Heart left ventricle (tissue), 16 donors: Measurements from ENCODE around the gene GRK5. TPM values are rescaled to one million over a fixed set of nuclear protein-coding genes. Genes with fewer than 3 reads are reported as not detected.
"Not testable (repeated sequence)": the region's sequence is repeated elsewhere in the genome, so short reads cannot be mapped to it uniquely, and the experiment has no call there.

ENCODE experiments used
- ATAC-seq, 4 donors: fragments of 200-7000 bp; cut with Tn5 transposase; one replicate each; pipeline ENCODE4 v1.9.1; 2020 to 2022; ENCODE audit warnings: moderate library complexity in 4 of 4, mild to moderate bottlenecking in 3 of 4, moderate number of reproducible peaks in 1 of 4
- DNase-seq, 5 donors: peaks; one replicate each; pipeline ENCODE4 v3.0.0-alpha.2; 2020
- H3K27ac ChIP-seq, 12 donors: fragments of 200-600 bp; sonication (generic) in 4 of 12; one replicate each; pipeline versions ENCODE4 v1.5.0 to v1.8.0; 2016 to 2022; ENCODE audit warnings: mild to moderate bottlenecking in 2 of 12
- H3K27me3 ChIP-seq, 9 donors: fragments of 200-600 bp; sonication (generic) in 2 of 9; one replicate each; pipeline versions ENCODE4 v1.5.1 to v1.8.0; 2016 to 2022; ENCODE audit warnings: mild to moderate bottlenecking in 3 of 9
- H3K36me3 ChIP-seq, 9 donors: fragments of 200-600 bp; sonication (generic) in 2 of 9; one replicate each; pipeline versions ENCODE4 v1.5.0 to v1.8.0; 2018 to 2022; ENCODE audit warnings: mild to moderate bottlenecking in 2 of 9
- H3K4me1 ChIP-seq, 12 donors: fragments of 200-600 bp; sonication (generic) in 4 of 12; one replicate each; pipeline versions ENCODE4 v1.5.0 to v1.8.0; 2016 to 2022; ENCODE audit warnings: mild to moderate bottlenecking in 3 of 12
- H3K4me3 ChIP-seq, 12 donors: fragments of 200-600 bp; sonication (generic) in 4 of 12; one replicate each; pipeline versions ENCODE4 v1.5.0 to v1.8.0; 2017 to 2022; ENCODE audit warnings: mild to moderate bottlenecking in 9 of 12, moderate library complexity in 4 of 12
- H3K9me3 ChIP-seq, 12 donors: fragments of 200-600 bp; sonication (generic) in 4 of 12; one replicate each; pipeline versions ENCODE4 v1.5.0 to v1.8.0; 2016 to 2022; ENCODE audit warnings: mild to moderate bottlenecking in 1 of 12
- CTCF ChIP-seq, 12 donors: fragments of 200-600 bp; sonication (generic) in 4 of 12; IDR thresholded peaks; one replicate each; pipeline versions ENCODE4 v1.5.0 to v1.8.0; 2018 to 2022; ENCODE audit warnings: antibody characterized with exemption in 12 of 12, mild to moderate bottlenecking in 5 of 12
- POLR2A ChIP-seq, 2 donors: fragments of 450-650 bp; IDR thresholded peaks; one replicate each; pipeline ENCODE4 v1.6.1; 2017; ENCODE audit warnings: antibody characterized with exemption in 2 of 2, mild to moderate bottlenecking in 2 of 2, moderate library complexity in 2 of 2
- WGBS, 4 donors: extraction: QIAGEN DNeasy Blood & Tissue Kit in 2 of 4; methylation state at CpG; one replicate each; pipeline versions ENCODE4 v1.1.5 to v1.1.7; 2013 to 2018; 5-methylcytosine and 5-hydroxymethylcytosine counted together
- intact Hi-C, 10 donors: fragments of 100-400 bp; cut with DNase I; formaldehyde crosslinking; loops; one replicate each; pipeline versions ENCODE4 v1.11.1 to v1.14.2; 2022
- polyA plus RNA-seq, 2 donors: library from polyadenylated mRNA; stranded (reverse); fragments of 200-250 nt; gene quantifications; one replicate each; pipeline ENCODE4 v1.2.3, GENCODE V29; 2013
- total RNA-seq, 9 donors: library from RNA; depleted of rRNA in 2 of 9; stranded (reverse); fragments of >200 nt in 2 of 9; fragmentation: NEBNext Ultra II Directional in 3 of 9; extraction: Animal tissue kit (Norgen Biotek cat#: 25700) in 3 of 9; gene quantifications; one replicate each; pipeline versions ENCODE4 v1.1.0 to v1.2.4, GENCODE V29; 2016 to 2023
- donor health status: ischemic (EF 13 %, LVEDD 7.1; RV severe dilation, severe dysfunction).
- donor health status: healthy with polysubstance abuse.
- donor health status: DM: no; HTN: yes; CAD: no.
- donor health status: DM: no; HTN: no; CAD: no.
- donor health status: ischemic (EF 25% LVEDD 6.9; RV normal size, moderate dysfunction).
- donor health status: ischemic (EF 25% LVEDD 5.7; RV mildly dilated, moderate dysfunction).
- donor health status: healthy.
- donor health status: DM: yes; HTN: yes; CAD: no.
- donor health status: ischemic (EF 35%, LVEDD 5.7; RV mildly dilated, moderate dysfunction).
- donor health status: nonischemic (EF 11% LVEDD 7.7; RV severe dilation, severe dysfunction).
- donor health status: DM: yes; HTN: yes; CAD: no.
- donor health status: PGD.
- donor health status: ischemic (EF 29% LVEDD 5.4; RV normal size, mild dysfunction).
- donor health status: nonischemic (EF 23%, LVEDD 6.1; RV moderate dilation, normal function).

GRK5 gene
- total and polyA plus RNA-seq, 11 donors = 13.1 to 58.0 (median 30.2) TPM

DNA sequence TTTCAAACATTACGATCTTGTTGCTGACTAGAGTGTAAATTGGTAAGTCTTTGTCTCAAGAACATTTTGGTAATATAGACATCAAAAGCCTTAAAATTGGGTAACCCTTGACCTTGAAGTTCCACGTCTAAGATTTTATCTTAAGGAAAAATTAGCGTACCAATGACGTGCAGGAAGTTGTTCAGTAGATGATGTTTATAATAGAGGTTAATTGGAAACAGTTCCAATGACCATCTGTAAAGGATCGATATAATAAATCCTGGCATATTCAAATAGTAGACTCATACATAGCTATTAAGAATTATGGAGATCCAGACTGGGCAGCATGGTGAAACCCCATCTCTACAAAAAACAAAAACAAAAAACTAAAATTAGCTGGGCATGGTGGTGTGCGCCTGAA, 20.5 kb downstream of the GRK5 start:
- intact Hi-C loops = no loop called here
- ATAC-seq = no peak
- no peak for TF ChIP-seq CTCF (IDR thresholded peaks at IDR 0.05)
- no peak for TF ChIP-seq POLR2A (IDR thresholded peaks at IDR 0.05)

DNA sequence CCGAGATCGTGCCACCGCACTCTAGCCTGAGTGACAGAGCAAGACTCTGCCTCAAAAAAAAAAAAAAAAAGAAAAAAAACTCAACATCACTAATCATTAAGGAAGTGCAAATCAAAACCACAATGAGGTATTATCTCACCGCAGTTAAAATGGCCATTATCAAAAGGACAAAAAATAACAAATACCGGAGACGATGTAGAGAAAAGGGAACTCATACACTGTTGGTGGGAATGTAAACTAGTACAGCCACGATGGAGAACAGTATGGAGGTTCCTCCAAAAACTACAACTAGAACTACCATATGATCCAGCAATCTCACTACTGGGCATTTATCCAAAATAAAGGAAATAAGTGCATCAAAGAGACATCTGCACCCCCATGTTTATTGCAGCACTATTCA, 24.3 kb downstream of the GRK5 start:
- TF ChIP-seq POLR2A (IDR thresholded peaks at IDR 0.05) (no peak), CTCF (IDR thresholded peaks at IDR 0.05) (no peak)
- Histone ChIP-seq H3K27ac (no peak overlapping the region), H3K9me3 (no peaks in the 10 kb centered on the region), H3K4me1 (peaks cover 2 to 67% (median 45%) of the 10 kb centered on the region in 12 donors), H3K4me3 (no peak overlapping the region), H3K27me3 (no peaks in the 10 kb centered on the region), H3K36me3 (no peaks in the 10 kb centered on the region)
- ATAC-seq = no peak
- 66 to 82% (median 76%) methylated on average over 7 of the region's 7 CpGs for WGBS, 4 donors
- no peak for DNase-seq
- intact Hi-C loops = no loop called here

More for the DNA sequence above, 20.5 kb downstream of the GRK5 start:
- H3K27me3 ChIP-seq = no peaks in the 10 kb centered on the region
- no peak for DNase-seq
- no peak overlapping the region for H3K4me3 ChIP-seq
- WGBS, 4 donors = 87 to 93% (median 88%) methylated on average over 6 of the region's 6 CpGs
- H3K9me3 ChIP-seq = no peaks in the 10 kb centered on the region
- H3K27ac ChIP-seq = no peak overlapping the region
- no peaks in the 10 kb centered on the region for H3K36me3 ChIP-seq
- H3K4me1 ChIP-seq = peaks cover 0 to 70% (median 31%) of the 10 kb centered on the region in 12 donors

- Histone ChIP-seq H3K27ac (peak overlapping the region in 6 of 12 donors; percentile 23 to 63 (median 50)), H3K4me1 (peaks cover 4 to 69% (median 49%) of the 10 kb centered on the region in 12 donors)
- 60 to 72% (median 65%) methylated on average over 4 of the region's 4 CpGs for WGBS, 4 donors
- H3K9me3 ChIP-seq, H3K36me3 ChIP-seq, H3K4me3 ChIP-seq, H3K27me3 ChIP-seq, intact Hi-C loops, DNase-seq, ATAC-seq: not testable (repeated sequence)
These were observed 25.1 kb downstream of the GRK5 start for GRCh38 chr10:119232439-119232838.

GRCh38 chr10:119233123-119233820, 25.9 kb downstream of the GRK5 start:
- H3K4me3 ChIP-seq = no peak overlapping the region
- peak overlapping the region in 11 of 12 donors; percentile 11 to 63 (median 53) for H3K27ac ChIP-seq
- no peaks in the 10 kb centered on the region for H3K36me3 ChIP-seq
- TF ChIP-seq CTCF (IDR thresholded peaks at IDR 0.05) (no peak), POLR2A (IDR thresholded peaks at IDR 0.05) (no peak)
- no peaks in the 10 kb centered on the region for H3K9me3 ChIP-seq
- WGBS, 4 donors = 52 to 66% (median 57%) methylated on average over 5 of the region's 5 CpGs
- intact Hi-C loops = no loop called here
- H3K27me3 ChIP-seq = no peaks in the 10 kb centered on the region
- ATAC-seq (peak in 3 of 4 donors; percentile 10 to 21 (median 16)), DNase-seq (no peak)
- H3K4me1 ChIP-seq = peaks cover 4 to 77% (median 55%) of the 10 kb centered on the region in 12 donors
